GM19455 (cell line): ENCODE data around the gene TBC1D3B.
"Not testable (repeated sequence)": the region's sequence is repeated elsewhere in the genome, so short reads cannot be mapped to it uniquely, and the experiment has no call there.

Source experiments
- ATAC-seq: cut with Tn5 transposase; IDR thresholded peaks from one replicate; pipeline ENCODE4 v1.9.1; 2021; ENCODE audit not compliant: unreplicated experiment

TBC1D3B gene

GRCh38 chr17:36176536-36176935 is at the start of gene TBC1D3B:
TBC1D3B (minus strand) TSS chr17:36176636; CDS start chr17:36175050, 1,586 bp downstream.
- ATAC-seq, result not testable (repeated sequence)

GRCh38 chr17:36222967-36223366 is 46.5 kb upstream of the TBC1D3B start:
- ATAC-seq, result not testable (repeated sequence)

- ATAC-seq, result not testable (repeated sequence)
Observed at GRCh38 chr17:36221581-36222100, 45.2 kb upstream of the TBC1D3B start.

DNA sequence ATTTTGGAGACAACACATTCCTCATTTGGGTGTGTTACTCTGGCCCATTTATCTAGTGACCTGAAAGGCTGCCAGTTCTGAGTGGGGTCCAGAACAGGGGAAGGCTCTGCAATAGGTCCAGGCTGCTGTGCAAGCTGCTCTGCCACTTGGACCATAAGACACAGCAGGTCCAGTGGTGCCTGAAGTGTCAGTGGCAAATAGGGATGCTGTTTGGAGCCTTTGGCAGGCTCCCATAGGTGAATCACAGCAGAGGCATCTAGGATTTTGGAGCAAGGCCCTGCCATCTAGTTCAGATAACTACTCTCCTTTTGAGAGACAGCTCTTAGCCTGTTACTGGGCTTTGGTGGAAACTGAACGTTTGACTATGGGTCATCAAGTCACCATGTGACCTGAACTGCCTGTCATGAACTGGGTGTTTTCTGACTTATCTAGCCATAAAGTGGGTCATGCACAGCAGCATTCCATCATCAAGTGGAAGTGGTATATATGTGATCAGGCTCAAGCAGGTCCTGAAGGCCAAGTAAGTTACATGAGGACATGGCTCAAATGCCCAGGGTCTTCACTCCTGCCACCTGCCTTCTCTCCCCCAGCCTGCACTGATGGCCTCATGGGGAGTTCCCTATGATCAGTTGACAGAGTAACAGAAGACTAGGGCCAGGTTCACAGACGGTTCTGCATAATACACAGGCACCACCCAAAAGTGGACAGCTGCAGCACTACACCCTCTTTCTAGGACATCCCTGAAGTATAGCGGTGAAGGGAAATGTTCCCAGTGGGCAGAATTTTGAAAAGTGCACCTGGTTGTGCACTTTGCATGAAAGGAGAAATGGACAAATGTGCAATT is 44.5 kb upstream of the TBC1D3B start:
- not testable (repeated sequence) for ATAC-seq

DNA sequence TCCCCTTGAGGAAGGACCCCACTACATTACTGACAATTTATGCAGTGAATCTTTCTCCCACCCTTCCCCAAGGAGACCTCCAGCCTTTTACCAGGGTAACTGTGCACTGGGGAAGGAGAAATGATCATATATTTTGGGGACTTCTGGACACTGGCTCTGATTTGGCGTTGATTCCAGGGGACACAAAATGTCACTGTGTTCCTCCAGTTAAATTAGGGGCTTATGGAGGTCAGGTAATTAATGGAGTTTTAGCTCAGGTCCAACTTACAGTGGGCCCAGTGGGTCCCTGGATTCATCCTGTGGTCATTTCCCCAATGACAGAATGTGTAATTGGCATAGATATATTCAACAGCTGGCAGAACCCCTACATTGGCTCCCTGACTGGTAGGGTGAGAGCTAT is 43.1 kb upstream of the TBC1D3B start:
- ATAC-seq, result not testable (repeated sequence)

- not testable (repeated sequence) for ATAC-seq
Observed at GRCh38 chr17:36215406-36216308, 39.2 kb upstream of the TBC1D3B start.

- no peak for ATAC-seq
Observed at GRCh38 chr17:36214918-36215317, 38.5 kb upstream of the TBC1D3B start.

DNA sequence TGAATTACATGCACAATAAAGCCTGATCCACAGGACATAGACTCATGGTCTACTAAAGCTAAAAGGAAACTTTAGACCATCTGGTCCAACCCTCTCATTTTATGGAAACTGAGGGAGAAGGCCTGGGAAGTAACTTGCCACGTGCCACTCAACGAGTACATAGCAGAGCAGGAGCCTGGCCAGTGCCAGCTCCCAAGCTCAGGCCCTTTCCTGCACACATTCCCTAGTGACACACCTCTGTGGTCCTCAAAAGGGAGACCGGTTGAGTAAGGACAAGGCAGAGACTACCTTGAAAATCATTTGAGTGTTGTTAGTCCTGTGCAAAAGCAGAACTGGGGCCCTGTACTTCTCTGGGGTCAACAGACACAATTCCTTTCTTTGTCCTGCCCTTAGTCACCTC is 37.3 kb upstream of the TBC1D3B start:
- no peak for ATAC-seq

GRCh38 chr17:36212966-36213365 is 36.5 kb upstream of the TBC1D3B start:
- no peak for ATAC-seq

GRCh38 chr17:36212272-36212605 is 35.8 kb upstream of the TBC1D3B start:
- ATAC-seq, result no peak

DNA sequence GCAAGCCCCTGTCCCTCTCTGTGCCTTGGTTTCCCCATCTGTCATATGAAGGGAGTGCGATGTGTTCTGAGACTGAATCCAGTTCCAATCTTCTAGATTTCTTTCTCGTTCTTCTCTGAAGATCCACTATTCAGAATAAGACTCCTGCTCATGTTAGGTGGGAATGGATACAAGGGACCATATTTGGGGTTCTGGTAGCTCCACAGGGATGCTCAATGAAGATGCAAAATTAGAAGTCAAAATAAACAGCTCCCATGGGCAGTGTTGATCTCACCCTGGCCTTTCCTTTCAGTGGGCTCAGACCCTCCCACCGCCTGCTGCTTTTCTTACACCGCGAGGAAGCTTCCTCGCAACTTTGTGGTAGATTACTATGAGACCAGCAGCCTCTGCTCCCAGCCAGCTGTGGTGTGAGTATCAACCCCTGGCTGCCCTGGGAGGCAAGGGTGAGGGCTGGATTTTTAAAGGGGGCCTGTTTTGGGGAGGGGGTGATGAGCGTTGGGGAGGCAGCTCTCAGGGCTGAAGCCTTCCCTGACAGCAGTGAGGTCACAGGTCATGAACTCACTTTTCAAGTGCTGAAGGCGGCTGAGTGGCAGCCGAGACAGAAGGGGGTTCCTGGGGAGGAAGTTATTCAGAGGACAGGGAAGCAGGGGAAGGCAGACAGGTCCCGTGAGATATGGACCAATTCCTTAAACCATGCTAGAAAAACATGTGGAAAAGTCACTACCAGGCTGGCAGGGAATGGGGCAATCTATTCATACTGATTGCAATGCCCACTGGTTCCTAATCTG is 35.2 kb upstream of the TBC1D3B start:
- not testable (repeated sequence) for ATAC-seq

- ATAC-seq, result peak; percentile 67
Observed at GRCh38 chr17:36210439-36211211, 34.2 kb upstream of the TBC1D3B start, which contains the start of gene CCL4L2. CCL4L2 (plus strand) TSS chr17:36211063.

DNA sequence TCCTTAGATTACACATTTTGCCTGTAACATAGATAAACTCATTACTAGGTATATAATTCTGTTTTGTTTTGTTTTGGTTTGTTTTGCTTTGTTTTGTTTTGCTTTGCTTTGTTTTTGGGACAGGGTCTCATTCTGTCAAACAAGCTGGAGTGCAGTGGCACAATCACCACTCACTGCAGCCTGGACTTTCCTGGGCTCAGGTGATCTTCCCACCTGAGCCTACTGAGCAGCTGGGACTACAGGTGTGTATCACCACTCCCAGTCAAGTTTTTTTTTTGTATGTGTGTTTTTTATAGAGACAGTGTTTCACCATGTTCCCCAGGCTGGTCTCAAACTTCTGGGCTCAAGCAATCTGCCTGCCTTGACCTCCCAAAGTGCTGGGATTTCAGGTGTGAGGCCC is 33.1 kb upstream of the TBC1D3B start:
- ATAC-seq, result no peak

DNA sequence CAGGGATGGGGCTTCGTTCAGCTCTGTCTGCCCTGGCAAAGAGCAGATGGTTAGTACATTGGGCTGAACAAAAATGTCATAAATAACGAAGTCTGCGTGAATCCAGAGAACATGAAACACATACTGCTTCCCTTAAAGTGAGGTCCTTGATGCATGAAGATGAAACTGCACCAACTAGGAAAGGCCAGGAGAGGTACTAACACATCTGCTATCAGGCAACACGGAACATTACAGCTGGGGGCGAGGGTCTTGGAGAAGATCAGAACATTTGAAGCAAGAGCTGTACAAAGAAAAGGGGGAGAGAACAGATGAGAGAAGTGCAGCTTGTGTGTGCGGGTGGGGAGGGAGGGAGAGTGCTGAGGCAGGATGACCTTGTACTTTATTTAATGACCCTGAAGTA is 30.9 kb upstream of the TBC1D3B start:
- not testable (repeated sequence) for ATAC-seq

DNA sequence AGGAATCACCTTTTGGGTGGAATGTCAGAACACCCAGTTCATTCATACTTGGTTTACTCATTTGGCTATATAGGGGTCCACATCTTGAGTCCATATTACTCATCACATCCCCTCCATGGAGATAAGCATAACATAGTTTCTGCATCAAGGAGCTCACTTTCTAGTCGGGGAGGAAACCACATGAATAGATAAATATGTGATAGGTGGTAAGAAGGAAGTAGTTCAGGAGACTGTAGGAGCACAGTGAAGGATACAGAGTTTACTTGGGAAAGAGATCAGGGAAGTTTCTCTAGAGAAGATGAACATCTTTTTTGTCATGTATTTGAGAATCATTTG is 30.0 kb upstream of the TBC1D3B start:
- ATAC-seq, result not testable (repeated sequence)

- no peak for ATAC-seq
Observed at GRCh38 chr17:36205637-36206485, 29.4 kb upstream of the TBC1D3B start.

DNA sequence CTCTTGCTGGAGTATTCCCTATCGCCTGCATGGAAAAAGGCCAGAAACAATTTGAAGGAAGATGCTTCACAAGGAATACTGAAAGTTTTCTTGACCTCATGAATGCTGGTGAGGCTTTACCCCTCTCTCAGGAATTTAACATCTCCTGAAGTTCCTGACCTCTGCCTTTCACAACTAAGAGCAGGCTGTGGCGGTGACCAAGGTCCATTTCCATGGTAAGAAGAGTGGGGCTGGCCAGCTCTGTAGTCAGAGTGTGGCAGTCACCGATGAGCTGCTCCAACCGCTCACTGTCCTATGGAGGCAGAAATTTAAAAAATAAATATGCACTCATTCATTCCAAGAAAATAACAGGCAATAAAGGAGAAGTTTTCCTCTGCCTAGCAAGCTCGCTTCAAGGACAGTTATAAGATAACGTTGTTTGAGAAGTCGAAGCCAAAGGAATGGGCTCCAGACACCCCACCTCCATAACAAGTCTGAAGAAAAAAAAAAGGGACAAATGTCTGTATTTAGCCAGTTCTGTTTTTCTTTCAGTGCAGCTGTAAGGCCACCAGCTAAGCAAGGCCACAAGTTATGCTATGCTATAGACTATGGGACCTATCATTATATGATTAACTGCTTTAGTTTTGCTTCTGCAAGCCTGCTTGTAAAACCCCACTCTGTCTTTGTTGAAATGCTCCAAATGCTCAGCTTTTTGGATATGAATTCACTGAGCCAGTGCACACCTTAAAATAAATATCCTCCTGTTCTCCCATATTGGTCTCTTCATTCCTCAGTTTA is 28.5 kb upstream of the TBC1D3B start:
- no peak for ATAC-seq

DNA sequence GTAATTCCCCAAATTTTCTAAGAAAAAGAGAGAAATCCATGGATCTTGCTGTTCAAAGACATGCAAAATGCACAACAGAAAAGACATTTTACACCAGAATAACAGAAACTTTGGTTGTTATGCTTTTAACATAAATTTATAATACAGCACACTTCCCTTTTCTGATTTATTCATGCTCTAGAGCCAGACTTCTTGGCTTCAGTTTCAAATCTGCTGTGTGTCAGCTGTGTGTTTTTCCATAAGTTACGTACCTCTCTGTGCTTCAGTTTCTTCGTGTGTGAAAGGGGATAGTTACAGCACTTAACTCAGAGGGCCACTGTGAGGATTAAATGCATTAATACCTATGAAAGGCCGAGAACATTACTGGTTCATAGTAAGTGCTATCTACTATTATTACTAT is 26.9 kb upstream of the TBC1D3B start:
- no peak for ATAC-seq
